GM23338 (cell line): ENCODE data around the gene EXOC2. TPM values are rescaled to one million over a fixed set of nuclear protein-coding genes. Genes with fewer than 3 reads are reported as not detected.

Experiments
- ATAC-seq: fragments of 200-7000 bp; cut with Tn5 transposase; 3 replicates; pipeline ENCODE4 v1.9.1; 2020
- DNase-seq: peaks from one replicate; pipeline ENCODE4 v3.0.0-alpha.2; 2015; ENCODE audit warnings: low spot score
- H2AFZ ChIP-seq: fragments of 200-600 bp; sonication (generic); 2 replicates; pipeline ENCODE4 v1.8.0; 2016; ENCODE audit warnings: antibody characterized with exemption, mild to moderate bottlenecking, moderate library complexity
- H3F3A ChIP-seq: fragments of 200-600 bp; sonication (generic); replicated peaks from 2 replicates; pipeline ENCODE4 v1.8.0; 2017; ENCODE audit warnings: antibody characterized with exemption, mixed run types, low read depth
- H3K27ac ChIP-seq: fragments of 200-600 bp; sonication (generic); 2 replicates; pipeline ENCODE4 v1.6.1; 2016; ENCODE audit warnings: low read depth
- H3K27me3 ChIP-seq: fragments of 200-600 bp; sonication (generic); 2 replicates; pipeline ENCODE4 v1.8.0; 2016; ENCODE audit warnings: mild to moderate bottlenecking, mixed run types, moderate library complexity; ENCODE audit not compliant: insufficient read depth
- H3K36me3 ChIP-seq: fragments of 200-600 bp; sonication (generic); 2 replicates; pipeline ENCODE4 v1.8.0; 2016; ENCODE audit warnings: mild to moderate bottlenecking; ENCODE audit not compliant: insufficient read depth
- H3K4me1 ChIP-seq: fragments of 200-600 bp; sonication (generic); 2 replicates; pipeline ENCODE4 v1.8.0; 2016; ENCODE audit warnings: mild to moderate bottlenecking, moderate library complexity; ENCODE audit not compliant: insufficient read depth
- H3K4me2 ChIP-seq: fragments of 200-600 bp; sonication (generic); 2 replicates; pipeline ENCODE4 v1.7.1; 2017; ENCODE audit warnings: mixed run types
- H3K4me3 ChIP-seq: fragments of 200-600 bp; sonication (generic); 2 replicates; pipeline ENCODE4 v1.6.1; 2016; ENCODE audit warnings: mixed run types
- H3K79me2 ChIP-seq: fragments of 200-600 bp; sonication (generic); replicated peaks from 2 replicates; pipeline ENCODE4 v1.8.0; 2017; ENCODE audit warnings: mild to moderate bottlenecking; ENCODE audit not compliant: insufficient read depth
- H3K9me2 ChIP-seq: fragments of 200-600 bp; sonication (generic); 2 replicates; pipeline ENCODE4 v1.8.0; 2017; ENCODE audit not compliant: insufficient read depth
- H4K20me1 ChIP-seq: fragments of 200-600 bp; sonication (generic); replicated peaks from 2 replicates; pipeline ENCODE4 v1.8.0; 2017; ENCODE audit warnings: mild to moderate bottlenecking; ENCODE audit not compliant: insufficient read depth
- H3K27ac Mint-ChIP-seq: 2 replicates; pipeline ENCODE4 v1.8.0; 2020; ENCODE audit warnings: inconsistent platforms, mild to moderate bottlenecking, moderate library complexity, mixed read lengths
- H3K27me3 Mint-ChIP-seq: 3 replicates; pipeline ENCODE4 v1.8.0; 2022; ENCODE audit warnings: low read depth, mild to moderate bottlenecking, moderate library complexity, mixed read lengths, inconsistent platforms; ENCODE audit not compliant: insufficient read depth, poor library complexity
- H3K36me3 Mint-ChIP-seq: 3 replicates; pipeline ENCODE4 v1.8.0; 2021; ENCODE audit warnings: low read depth, mild to moderate bottlenecking, inconsistent platforms, moderate library complexity, mixed read lengths
- H3K4me1 Mint-ChIP-seq: 3 replicates; pipeline ENCODE4 v1.8.0; 2020; ENCODE audit warnings: mild to moderate bottlenecking, inconsistent platforms, mixed read lengths
- H3K4me3 Mint-ChIP-seq: 3 replicates; pipeline ENCODE4 v1.8.0; 2021; ENCODE audit warnings: moderate library complexity, mild to moderate bottlenecking, inconsistent platforms, mixed read lengths
- H3K9me3 Mint-ChIP-seq: 3 replicates; pipeline ENCODE4 v1.8.0; 2020; ENCODE audit warnings: moderate library complexity, mild to moderate bottlenecking, inconsistent platforms, mixed read lengths
- CREB1 ChIP-seq: fragments of 250-450 bp; sonication (Bioruptor Pico); IDR thresholded peaks from 2 replicates; pipeline ENCODE4 v1.5.0; 2020; ENCODE audit warnings: low read depth, mild to moderate bottlenecking, moderate library complexity
- ETS1 ChIP-seq: IDR thresholded peaks from 2 replicates; pipeline ENCODE4 v1.6.1; 2016; ENCODE audit warnings: antibody characterized with exemption
- EZH2 ChIP-seq: fragments of 200-600 bp; sonication (generic); IDR thresholded peaks from one replicate; pipeline ENCODE4 v1.8.0; 2017; ENCODE audit warnings: antibody characterized with exemption, mild to moderate bottlenecking, low read depth; ENCODE audit not compliant: unreplicated experiment
- JUNB ChIP-seq: IDR thresholded peaks from one replicate; pipeline ENCODE4 v1.6.1; 2016; ENCODE audit warnings: antibody characterized with exemption; ENCODE audit not compliant: unreplicated experiment
- NANOG ChIP-seq: IDR thresholded peaks from 2 replicates; pipeline ENCODE4 v1.6.1; 2016; ENCODE audit warnings: antibody characterized with exemption, borderline replicate concordance
- STAT1 ChIP-seq: IDR thresholded peaks from one replicate; pipeline ENCODE4 v1.6.1; 2016; ENCODE audit warnings: antibody characterized with exemption; ENCODE audit not compliant: unreplicated experiment
- ZNF114 ChIP-seq: fragments of 250-450 bp; sonication (Bioruptor Pico); IDR thresholded peaks from 2 replicates; pipeline ENCODE4 v1.5.0; 2020; ENCODE audit warnings: mild to moderate bottlenecking, moderate library complexity
- ZNF331 ChIP-seq: fragments of 250-450 bp; sonication (Bioruptor Pico); IDR thresholded peaks from 2 replicates; pipeline ENCODE4 v1.5.0; 2020; ENCODE audit warnings: low read depth, mild to moderate bottlenecking, moderate library complexity
- polyA plus RNA-seq: library from polyadenylated mRNA; unstranded; fragments of >200 nt; fragmentation: Nextera tagmentation; extraction: Ambion mirVana; gene quantifications from 2 replicates; pipeline ENCODE4 v1.2.1, GENCODE V29; 2016
- total RNA-seq: library from RNA; depleted of rRNA; stranded (reverse); fragments of >200 nt; shearing (Covaris generic); gene quantifications from 2 replicates; pipeline ENCODE4 v1.2.3, GENCODE V29; 2014
- TF ChIP-seq, protein P1 (sequence below), 2 experiments: fragments of 200-600 bp in 1 of 2; sonication (generic) in 1 of 2; conservative IDR thresholded peaks; 2 replicates each; pipeline versions ENCODE4 v1.5.1 to v1.6.1; 2016 to 2017; ENCODE audit warnings: antibody characterized with exemption in 2 of 2, low read depth in 2 of 2, mild to moderate bottlenecking in 2 of 2, moderate library complexity in 1 of 2

EXOC2 gene
- total and polyA plus RNA-seq, 2 experiments from 2014 or later, result 28.7 to 93.6 TPM

DNA sequence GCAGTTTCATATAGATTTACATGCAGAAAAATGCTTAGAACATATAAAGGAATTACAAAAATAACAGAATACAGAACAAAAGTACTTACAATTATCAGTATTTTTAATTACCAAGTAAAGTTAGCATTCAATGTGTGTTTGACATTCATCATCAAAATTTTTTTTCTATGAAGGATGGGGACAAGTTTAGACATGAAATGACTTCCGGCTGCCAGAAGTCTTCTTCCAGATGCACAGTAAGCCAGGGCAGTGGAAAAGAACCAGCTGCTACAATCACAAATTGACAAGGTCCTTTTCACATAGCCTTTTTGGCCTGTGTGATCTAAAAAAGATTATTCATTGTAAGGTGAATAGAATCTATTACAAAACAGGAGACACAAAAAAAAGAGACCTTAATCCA is 109.8 kb downstream of the EXOC2 start:
- peaks cover 1% of the 10 kb centered on the region for H3K27me3 Mint-ChIP-seq
- no peaks in the 10 kb centered on the region for H3K9me3 Mint-ChIP-seq
- peaks cover 24% of the 10 kb centered on the region for H3K79me2 ChIP-seq
- H3K36me3 Mint-ChIP-seq, result no peaks in the 10 kb centered on the region
- DNase-seq (no peak), ATAC-seq (no peak)
- no peak overlapping the region for H3K4me3 ChIP-seq
- no peaks in the 10 kb centered on the region for H3K27me3 ChIP-seq
- H3K4me3 Mint-ChIP-seq, result no peak overlapping the region
- peaks cover 46% of the 10 kb centered on the region for H3K4me1 ChIP-seq
- no peak overlapping the region for H2AFZ ChIP-seq
- no peak overlapping the region for H3K27ac Mint-ChIP-seq
- no peaks in the 10 kb centered on the region for H3K9me2 ChIP-seq
- TF ChIP-seq STAT1, result no peak
- no peak for TF ChIP-seq EZH2
- no peak for TF ChIP-seq NANOG
- H3K36me3 ChIP-seq, result no peaks in the 10 kb centered on the region
- H3F3A ChIP-seq, result no peaks in the 10 kb centered on the region
- H3K27ac ChIP-seq, result peak overlapping the region; percentile 7
- H3K4me2 ChIP-seq, result peak overlapping the region; percentile 15
- peaks cover 34% of the 10 kb centered on the region for H3K4me1 Mint-ChIP-seq
- peaks cover 3% of the 10 kb centered on the region for H4K20me1 ChIP-seq

- Mint-ChIP-seq H3K36me3 (no peaks in the 10 kb centered on the region; the same call in 2 of the 3 replicates), H3K27me3 (peaks cover 1% of the 10 kb centered on the region), H3K4me1 (peaks cover 34% of the 10 kb centered on the region), H3K9me3 (no peaks in the 10 kb centered on the region), H3K4me3 (peak overlapping the region; percentile 66), H3K27ac (peak overlapping the region; percentile 90)
- TF ChIP-seq EZH2, result no peak
- 0 out of 2 replicates have a peak, but pooled peaks have one; percentile 40 for TF ChIP-seq CREB1 (CRISPR knock-in tag)
- Histone ChIP-seq H3K9me2 (no peaks in the 10 kb centered on the region), H3F3A (no peaks in the 10 kb centered on the region), H2AFZ (no peak overlapping the region), H3K36me3 (no peaks in the 10 kb centered on the region), H4K20me1 (peaks cover 3% of the 10 kb centered on the region), H3K4me3 (peak overlapping the region; percentile 14; the same call in 1 of the 2 replicates), H3K4me2 (peak overlapping the region; percentile 56), H3K79me2 (peaks cover 20% of the 10 kb centered on the region), H3K27ac (peak overlapping the region; percentile 43; the same call in 1 of the 2 replicates), H3K27me3 (no peaks in the 10 kb centered on the region), H3K4me1 (peaks cover 46% of the 10 kb centered on the region)
- peak; percentile 87 for DNase-seq
- peak; percentile 90 for ATAC-seq
Measured at GRCh38 chr6:582370-582769, 110.6 kb downstream of the EXOC2 start.

- TF ChIP-seq JUNB (no peak), ZNF114 (CRISPR knock-in tag) (no peak), NANOG (no peak), ZNF331 (CRISPR knock-in tag) (no peak), ETS1 (no peak)
- TF ChIP-seq, protein P1, sequence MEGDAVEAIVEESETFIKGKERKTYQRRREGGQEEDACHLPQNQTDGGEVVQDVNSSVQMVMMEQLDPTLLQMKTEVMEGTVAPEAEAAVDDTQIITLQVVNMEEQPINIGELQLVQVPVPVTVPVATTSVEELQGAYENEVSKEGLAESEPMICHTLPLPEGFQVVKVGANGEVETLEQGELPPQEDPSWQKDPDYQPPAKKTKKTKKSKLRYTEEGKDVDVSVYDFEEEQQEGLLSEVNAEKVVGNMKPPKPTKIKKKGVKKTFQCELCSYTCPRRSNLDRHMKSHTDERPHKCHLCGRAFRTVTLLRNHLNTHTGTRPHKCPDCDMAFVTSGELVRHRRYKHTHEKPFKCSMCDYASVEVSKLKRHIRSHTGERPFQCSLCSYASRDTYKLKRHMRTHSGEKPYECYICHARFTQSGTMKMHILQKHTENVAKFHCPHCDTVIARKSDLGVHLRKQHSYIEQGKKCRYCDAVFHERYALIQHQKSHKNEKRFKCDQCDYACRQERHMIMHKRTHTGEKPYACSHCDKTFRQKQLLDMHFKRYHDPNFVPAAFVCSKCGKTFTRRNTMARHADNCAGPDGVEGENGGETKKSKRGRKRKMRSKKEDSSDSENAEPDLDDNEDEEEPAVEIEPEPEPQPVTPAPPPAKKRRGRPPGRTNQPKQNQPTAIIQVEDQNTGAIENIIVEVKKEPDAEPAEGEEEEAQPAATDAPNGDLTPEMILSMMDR (conservative IDR thresholded peaks at IDR 0.05; ENCODE audit: low read depth in 2 of 2), result peak; percentile 32 to 37; a peak in 3 of 4 replicates
- Mint-ChIP-seq H3K27me3 (peaks cover 1% of the 10 kb centered on the region), H3K4me1 (peaks cover 17% of the 10 kb centered on the region), H3K36me3 (peaks cover 28% of the 10 kb centered on the region), H3K4me3 (no peak overlapping the region), H3K9me3 (peaks cover 8% of the 10 kb centered on the region; the same call in 1 of the 3 replicates), H3K27ac (no peak overlapping the region)
- no peaks in the 10 kb centered on the region for H3K9me2 ChIP-seq
- H2AFZ ChIP-seq, result no peak overlapping the region
- peaks cover 14% of the 10 kb centered on the region for H3K79me2 ChIP-seq
- no peak overlapping the region for H3K4me2 ChIP-seq
- H3K4me1 ChIP-seq, result peaks cover 27% of the 10 kb centered on the region
- H3F3A ChIP-seq, result no peaks in the 10 kb centered on the region
- no peak for ATAC-seq
- H3K4me3 ChIP-seq, result no peak overlapping the region
- no peak for DNase-seq
- no peaks in the 10 kb centered on the region for H3K27me3 ChIP-seq
- no peak overlapping the region for H3K27ac ChIP-seq
- H4K20me1 ChIP-seq, result no peaks in the 10 kb centered on the region
- H3K36me3 ChIP-seq, result peaks cover 11% of the 10 kb centered on the region
Measured at GRCh38 chr6:579339-579738, 113.6 kb downstream of the EXOC2 start.
